SKM-1 treated with dmso at 0.1 percent for 144 hours (cell line): ENCODE results near the gene SCRN2.

Experiments used
- DNase-seq: peaks from one replicate; lab custom pipeline; 2025; ENCODE audit not compliant: unreplicated experiment; lab: John Stamatoyannopoulos, UW

Gene SCRN2

GRCh38 chr17:47872019-47872650 is 31.1 kb upstream of the SCRN2 start:
- DNase-seq: no peak

- DNase-seq: no peak
Observed at GRCh38 chr17:47871048-47871447, 30.0 kb upstream of the SCRN2 start.

- no peak for DNase-seq
Observed at GRCh38 chr17:47870056-47870455, 29.0 kb upstream of the SCRN2 start.

GRCh38 chr17:47869114-47869513 is 28.0 kb upstream of the SCRN2 start:
- DNase-seq: no peak

- no peak for DNase-seq
Observed at GRCh38 chr17:47867813-47868533, 26.9 kb upstream of the SCRN2 start.

- DNase-seq: no peak
Observed at GRCh38 chr17:47866941-47867340, 25.9 kb upstream of the SCRN2 start.

GRCh38 chr17:47864791-47865216 is 23.7 kb upstream of the SCRN2 start:
- no peak for DNase-seq

GRCh38 chr17:47862621-47863440 is 21.8 kb upstream of the SCRN2 start:
- no peak for DNase-seq

GRCh38 chr17:47860386-47860785 is 19.3 kb upstream of the SCRN2 start:
- no peak for DNase-seq

GRCh38 chr17:47857551-47858455 is 16.7 kb upstream of the SCRN2 start:
- DNase-seq: no peak

GRCh38 chr17:47856830-47857229 is 15.8 kb upstream of the SCRN2 start:
- no peak for DNase-seq

- no peak for DNase-seq
Observed at GRCh38 chr17:47855737-47856136, 14.7 kb upstream of the SCRN2 start.

GRCh38 chr17:47853616-47854015 is 12.5 kb upstream of the SCRN2 start:
- no peak for DNase-seq

GRCh38 chr17:47852113-47852949 is 11.3 kb upstream of the SCRN2 start:
- no peak for DNase-seq

- DNase-seq: no peak
Observed at GRCh38 chr17:47851764-47852112, 10.7 kb upstream of the SCRN2 start.

GRCh38 chr17:47850692-47851573 is 9.9 kb upstream of the SCRN2 start, which contains the start of gene SP6:
TSS of gene SP6 (minus strand) at chr17:47851163. CDS start at chr17:47848429, 2,734 bp downstream.
- no peak for DNase-seq

- DNase-seq: no peak
Observed at GRCh38 chr17:47850373-47850691, 9.3 kb upstream of the SCRN2 start.

GRCh38 chr17:47848198-47848513 is 7.1 kb upstream of the SCRN2 start:
- DNase-seq: no peak
